H1 (cell line): ENCODE data around the gene PIGM. TPM values are rescaled to one million over a fixed set of nuclear protein-coding genes. Genes with fewer than 3 reads are reported as not detected.

Experiments used
- BACH1 ChIP-seq: IDR thresholded peaks from 2 replicates; pipeline ENCODE4 v1.6.1; 2012; ENCODE audit warnings: low read length, improper control_type of control experiment
- JUND ChIP-seq: IDR thresholded peaks from 2 replicates; pipeline ENCODE4 v1.6.1; 2011; ENCODE audit warnings: mild to moderate bottlenecking, improper control_type of control experiment, low read length
- KDM1A ChIP-seq: fragments of 200-600, 300-600 bp; sonication (generic); IDR thresholded peaks from 2 replicates; pipeline ENCODE4 v1.7.1; 2016; ENCODE audit warnings: mild to moderate bottlenecking, low read length, borderline replicate concordance
- polyA plus RNA-seq, 7 experiments: library from polyadenylated mRNA; depleted of rRNA in 3 of 7; stranded (reverse) in 5 of 7; unstranded in 2 of 7; fragments of >200 nt in 5 of 7; fragments of 200-250 nt in 2 of 7; gene quantifications; 1 replicate in 5 of 7; 2 replicates in 1 of 7; 4 replicates in 1 of 7; pipeline versions ENCODE4 v1.2.1 to v1.2.3, GENCODE V29; 2011 to 2013; ENCODE audit warnings: missing spikeins in 2 of 7, mixed read lengths in 2 of 7
- total RNA-seq: library from RNA; stranded (reverse); fragmentation: NEBNext Ultra II Directional; extraction: Animal tissue kit (Norgen Biotek cat#: 25700); gene quantifications from 2 replicates; pipeline ENCODE4 v1.2.1, GENCODE V29; 2021

PIGM gene
- total and polyA plus RNA-seq, 2 of the 8 experiments (the other 6 are each of a cell fraction or from before 2014, with no cell fraction given): 5.4 to 6.0 TPM

DNA sequence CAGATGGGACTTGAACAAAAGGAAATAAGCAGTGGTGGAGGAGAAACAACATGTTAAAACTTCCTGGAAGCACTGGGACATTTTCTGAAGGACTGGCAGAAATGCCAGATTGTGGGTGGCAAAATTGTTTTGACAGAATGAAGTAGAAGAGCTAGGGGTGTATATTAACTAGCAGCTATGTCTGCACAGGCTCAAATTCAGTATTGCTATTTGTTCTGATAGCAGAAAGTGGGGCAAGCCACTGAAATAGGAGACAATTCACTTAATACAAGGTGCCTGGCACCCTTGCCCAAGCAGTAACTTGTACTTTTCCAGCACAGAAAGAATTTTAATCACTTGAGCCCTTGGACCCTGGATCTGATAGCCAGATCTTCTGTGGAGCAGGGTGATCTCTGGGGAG, 11.8 kb upstream of the PIGM start (continued):
- TF ChIP-seq JUND (no peak), BACH1 (no peak), KDM1A (no peak)
